GM19023 (cell line): ENCODE data around the gene MBOAT7.
"Not testable (repeated sequence)": the region's sequence is repeated elsewhere in the genome, so short reads cannot be mapped to it uniquely, and the experiment has no call there.

ENCODE experiments used
- ATAC-seq: cut with Tn5 transposase; IDR thresholded peaks from one replicate; pipeline ENCODE4 v1.9.1; 2021; ENCODE audit warnings: mild to moderate bottlenecking, moderate library complexity; ENCODE audit not compliant: unreplicated experiment

Gene MBOAT7

GRCh38 chr19:54189145-54189734 lies at the start of gene MBOAT7:
Gene MBOAT7, minus strand, starts transcription at chr19:54189580. Its CDS starts 1,072 bp downstream, at chr19:54188508.
- ATAC-seq = peak; percentile 18

- no peak for ATAC-seq
Observed at GRCh38 chr19:54233941-54234340, 44.6 kb upstream of the MBOAT7 start.

- no peak for ATAC-seq
Observed at GRCh38 chr19:54231077-54231931, 41.9 kb upstream of the MBOAT7 start.

- ATAC-seq = no peak
Observed at GRCh38 chr19:54230031-54230430, 40.7 kb upstream of the MBOAT7 start.

- no peak for ATAC-seq
Observed at GRCh38 chr19:54229146-54229545, 39.8 kb upstream of the MBOAT7 start.

GRCh38 chr19:54224619-54225018 lies 35.2 kb upstream of the MBOAT7 start:
- not testable (repeated sequence) for ATAC-seq

GRCh38 chr19:54223937-54224281 lies 34.5 kb upstream of the MBOAT7 start:
- ATAC-seq = not testable (repeated sequence)

GRCh38 chr19:54223277-54223936 lies 34.0 kb upstream of the MBOAT7 start:
- not testable (repeated sequence) for ATAC-seq

- not testable (repeated sequence) for ATAC-seq
Observed at GRCh38 chr19:54222474-54223276, 33.3 kb upstream of the MBOAT7 start, which contains the start of gene LILRB3. Gene LILRB3, minus strand, starts transcription at chr19:54223007. Its CDS starts 31 bp downstream, at chr19:54222976.

GRCh38 chr19:54221947-54222346 lies 32.6 kb upstream of the MBOAT7 start:
- ATAC-seq = not testable (repeated sequence)

GRCh38 chr19:54219702-54220101 lies 30.3 kb upstream of the MBOAT7 start:
- not testable (repeated sequence) for ATAC-seq

- no peak for ATAC-seq
Observed at GRCh38 chr19:54218960-54219661, 29.7 kb upstream of the MBOAT7 start.

GRCh38 chr19:54218259-54218658 lies 28.9 kb upstream of the MBOAT7 start:
- no peak for ATAC-seq

- ATAC-seq = not testable (repeated sequence)
Observed at GRCh38 chr19:54217517-54218247, 28.3 kb upstream of the MBOAT7 start.

GRCh38 chr19:54216869-54217268 lies 27.5 kb upstream of the MBOAT7 start:
- no peak for ATAC-seq

- not testable (repeated sequence) for ATAC-seq
Observed at GRCh38 chr19:54214734-54215133, 25.4 kb upstream of the MBOAT7 start.

- not testable (repeated sequence) for ATAC-seq
Observed at GRCh38 chr19:54214217-54214616, 24.8 kb upstream of the MBOAT7 start.

GRCh38 chr19:54211235-54211634 lies 21.9 kb upstream of the MBOAT7 start:
- no peak for ATAC-seq

GRCh38 chr19:54209811-54210494 lies 20.6 kb upstream of the MBOAT7 start:
- no peak for ATAC-seq
